HG03196 (cell line): ENCODE measurements around the gene FBL.
"Not testable (repeated sequence)": the region's sequence is repeated elsewhere in the genome, so short reads cannot be mapped to it uniquely, and the experiment has no call there.

Experiments
- ATAC-seq: cut with Tn5 transposase; IDR thresholded peaks from one replicate; pipeline ENCODE4 v1.9.1; 2021; ENCODE audit not compliant: unreplicated experiment

FBL gene

DNA sequence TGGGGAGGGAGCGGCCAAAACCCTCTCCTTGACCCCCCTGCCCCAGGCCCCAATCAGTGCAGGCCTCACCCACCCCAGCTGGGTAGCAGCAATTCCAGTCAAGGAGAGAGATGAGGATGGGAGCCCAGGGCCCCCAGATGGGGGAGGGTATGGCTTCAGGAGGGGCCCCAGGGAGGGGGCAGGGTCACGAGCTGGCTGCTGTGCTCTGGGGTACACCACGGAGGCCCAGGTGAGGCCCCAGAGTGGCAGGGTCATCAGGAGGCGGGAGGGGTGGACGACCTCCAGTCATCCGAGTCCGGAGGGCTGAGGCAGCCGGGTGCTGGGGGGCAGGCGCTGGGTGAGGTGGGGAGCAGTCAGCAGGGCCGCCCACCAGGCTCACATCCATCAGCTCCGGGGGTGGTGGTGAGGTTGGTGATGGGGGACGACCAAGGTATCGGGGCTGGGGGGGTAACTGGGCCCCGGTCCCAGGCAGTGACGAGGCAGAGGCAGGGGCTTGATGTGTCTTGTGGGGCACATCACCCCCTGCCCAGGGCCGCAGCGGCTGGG lies 20.6 kb downstream of the FBL start:
- ATAC-seq: no peak

DNA sequence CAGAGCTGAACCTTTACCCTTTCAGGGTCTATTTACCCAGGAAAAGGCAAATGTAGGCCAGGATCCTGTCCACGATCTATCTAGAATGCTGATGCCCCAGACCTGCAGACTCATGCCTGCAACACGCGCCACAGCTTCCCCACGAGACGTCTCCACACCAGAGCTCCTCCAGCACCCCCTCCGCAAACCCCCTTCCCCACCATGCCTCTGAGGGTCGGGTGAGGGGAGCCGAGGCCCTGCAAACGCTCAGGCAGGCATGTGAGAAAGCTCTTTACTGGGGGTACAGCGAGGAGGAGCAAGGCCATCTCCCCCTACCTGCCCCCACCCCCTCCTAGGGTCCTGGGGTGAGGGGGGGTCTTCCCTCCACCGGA lies 21.1 kb downstream of the FBL start:
- no peak for ATAC-seq

DNA sequence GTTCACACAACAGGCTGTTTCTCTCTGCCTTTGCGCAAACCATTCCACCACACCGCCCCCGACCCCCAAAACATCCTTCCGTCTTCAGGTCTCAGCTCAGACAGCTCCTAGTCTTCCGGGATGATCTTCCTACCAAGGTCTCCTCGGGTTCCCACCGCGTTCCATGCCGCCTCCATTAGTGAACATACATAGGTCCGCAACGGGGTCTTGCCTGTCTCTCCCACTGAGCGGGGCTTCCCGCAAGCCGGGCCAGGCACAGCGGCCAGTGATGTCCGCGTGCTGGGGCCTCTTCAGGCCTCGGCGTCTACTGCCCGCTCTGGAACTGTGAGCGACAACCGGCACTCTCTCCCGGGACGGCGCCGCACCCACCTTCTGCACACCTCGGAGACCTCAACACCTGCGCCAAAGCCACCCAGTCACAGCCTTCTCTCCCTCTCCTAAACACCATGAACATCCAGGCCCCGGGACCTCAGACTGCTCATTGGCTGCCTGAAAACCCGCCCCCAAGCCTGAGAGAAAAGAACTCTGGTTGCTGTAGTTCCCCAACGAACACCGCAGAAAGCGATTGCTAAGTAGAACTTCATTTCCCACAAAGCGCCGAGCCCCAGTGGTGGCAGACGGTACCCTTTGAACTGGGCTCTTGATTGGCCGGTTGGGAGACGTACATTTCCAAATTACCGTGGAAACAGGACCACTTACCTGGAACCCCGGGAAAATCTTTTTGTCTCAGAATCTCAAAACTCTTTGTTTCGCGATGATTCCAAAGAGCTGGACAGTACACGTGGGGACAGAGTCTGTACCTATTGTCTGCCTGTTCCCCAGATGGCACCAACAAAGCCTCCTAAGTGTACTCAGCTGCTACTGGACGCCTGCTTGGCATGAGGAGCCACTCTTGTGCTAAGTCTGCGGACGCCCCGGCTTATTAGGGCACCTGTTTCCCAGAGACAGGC lies 21.8 kb downstream of the FBL start:
- peak; percentile 73 for ATAC-seq

DNA sequence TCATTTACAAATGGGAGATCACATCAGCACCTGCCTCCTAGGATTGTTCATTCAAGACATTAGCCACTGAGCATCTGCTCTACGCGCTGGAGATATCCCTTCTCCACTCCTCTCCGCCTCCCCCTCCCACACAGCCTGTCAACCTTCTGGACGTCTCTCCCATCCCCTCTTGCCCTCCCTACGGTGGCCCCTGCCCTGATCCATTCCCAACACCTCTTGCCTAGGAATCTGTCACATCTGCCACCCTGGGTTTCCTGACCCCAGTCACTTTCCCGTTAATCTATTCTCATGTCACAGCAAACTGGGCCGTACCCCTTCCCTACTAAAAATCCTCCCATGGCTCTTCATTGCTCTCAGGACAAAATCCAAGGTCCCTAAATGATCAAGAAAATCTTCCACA lies 22.5 kb downstream of the FBL start:
- no peak for ATAC-seq

DNA sequence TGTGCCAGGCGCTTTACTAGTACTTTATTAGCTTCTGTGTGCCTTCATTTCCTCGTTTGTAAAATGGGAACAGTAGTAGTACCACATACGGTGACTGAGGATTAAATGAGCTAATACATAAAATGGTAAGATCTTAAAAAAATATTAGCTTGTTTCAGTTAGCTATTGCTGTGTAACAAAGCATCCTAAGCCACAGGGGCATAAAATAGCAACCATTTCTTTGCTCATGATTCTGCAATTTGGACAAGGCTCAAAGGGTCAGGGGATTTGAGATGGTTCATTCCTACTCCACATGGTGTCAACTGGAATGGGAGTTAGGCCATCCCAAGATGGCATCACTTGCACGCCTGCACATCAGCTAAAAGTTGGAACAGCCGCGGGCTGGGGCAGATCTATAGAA lies 25.5 kb downstream of the FBL start:
- no peak for ATAC-seq

DNA sequence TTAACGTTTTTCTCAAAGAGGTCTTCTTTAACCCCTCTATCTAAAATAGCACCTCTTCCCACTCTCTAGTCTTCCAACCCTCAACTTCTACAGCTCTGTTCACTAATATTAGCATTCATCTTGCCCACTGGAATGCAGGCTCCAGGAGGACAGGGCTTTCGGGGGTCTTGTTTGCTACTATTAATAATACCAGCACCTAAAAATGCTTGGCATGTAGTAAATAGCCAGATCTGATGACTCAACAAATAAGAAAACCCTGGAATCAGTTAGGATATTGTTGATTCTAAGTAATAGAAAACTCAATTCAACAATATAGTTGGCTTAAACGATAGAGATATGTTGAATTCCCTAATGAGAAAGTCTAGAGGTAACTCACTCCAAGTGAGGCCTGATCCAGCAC lies 26.4 kb downstream of the FBL start:
- no peak for ATAC-seq

DNA sequence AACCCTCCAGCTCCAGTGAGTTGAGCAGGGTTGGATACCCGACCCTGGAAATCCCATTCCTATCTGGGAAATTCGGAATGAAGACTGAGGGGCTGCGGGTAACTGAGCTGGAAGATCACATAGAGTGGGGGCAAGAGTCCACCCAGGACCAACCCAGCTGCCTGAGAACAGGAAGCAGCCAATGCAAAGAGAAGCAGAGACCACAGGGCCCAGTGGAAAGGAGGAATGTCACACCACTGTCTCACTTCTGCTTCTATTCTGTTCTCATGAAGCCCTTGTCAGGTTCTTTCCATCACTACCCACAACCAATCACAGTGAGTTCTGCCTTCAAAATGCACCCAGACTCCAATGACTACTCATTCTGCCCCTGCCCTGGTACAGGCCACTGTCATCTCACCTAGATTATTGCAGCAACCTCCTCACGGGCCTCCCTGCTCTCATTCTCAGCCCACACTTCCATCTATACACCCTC lies 27.5 kb downstream of the FBL start:
- peak; percentile 50 for ATAC-seq

DNA sequence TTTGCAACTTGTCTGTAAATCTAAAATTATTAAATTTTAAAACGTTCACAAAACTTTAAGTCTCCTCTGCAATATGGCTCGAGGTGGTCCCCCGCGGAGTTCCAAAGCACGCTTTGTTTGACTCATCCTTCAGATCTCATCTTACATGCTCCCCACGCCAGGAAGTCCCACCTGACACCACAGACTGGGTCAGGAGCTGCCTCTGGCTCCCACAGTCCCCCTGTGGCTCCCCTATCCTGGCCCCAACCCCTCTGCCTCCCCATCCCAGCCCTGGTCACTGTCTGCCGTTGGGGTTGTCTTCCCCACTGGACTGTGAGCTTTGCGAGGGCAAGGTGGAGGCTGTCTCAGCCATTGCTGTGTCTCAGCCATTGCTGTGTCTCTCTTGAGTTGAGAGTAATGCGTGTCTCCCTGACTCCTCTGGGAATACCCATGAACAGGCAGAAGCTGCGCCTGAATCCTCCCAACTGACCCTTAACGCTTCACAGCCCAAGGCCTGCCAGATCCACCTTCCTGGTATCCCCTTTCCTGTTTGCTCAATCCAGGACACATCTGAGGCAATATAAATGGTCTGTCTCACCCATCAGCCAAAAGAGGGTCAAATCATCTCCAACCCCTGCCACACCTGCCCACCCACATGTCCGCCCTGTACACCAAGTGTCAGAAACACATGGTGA lies 28.2 kb downstream of the FBL start:
- ATAC-seq: no peak

DNA sequence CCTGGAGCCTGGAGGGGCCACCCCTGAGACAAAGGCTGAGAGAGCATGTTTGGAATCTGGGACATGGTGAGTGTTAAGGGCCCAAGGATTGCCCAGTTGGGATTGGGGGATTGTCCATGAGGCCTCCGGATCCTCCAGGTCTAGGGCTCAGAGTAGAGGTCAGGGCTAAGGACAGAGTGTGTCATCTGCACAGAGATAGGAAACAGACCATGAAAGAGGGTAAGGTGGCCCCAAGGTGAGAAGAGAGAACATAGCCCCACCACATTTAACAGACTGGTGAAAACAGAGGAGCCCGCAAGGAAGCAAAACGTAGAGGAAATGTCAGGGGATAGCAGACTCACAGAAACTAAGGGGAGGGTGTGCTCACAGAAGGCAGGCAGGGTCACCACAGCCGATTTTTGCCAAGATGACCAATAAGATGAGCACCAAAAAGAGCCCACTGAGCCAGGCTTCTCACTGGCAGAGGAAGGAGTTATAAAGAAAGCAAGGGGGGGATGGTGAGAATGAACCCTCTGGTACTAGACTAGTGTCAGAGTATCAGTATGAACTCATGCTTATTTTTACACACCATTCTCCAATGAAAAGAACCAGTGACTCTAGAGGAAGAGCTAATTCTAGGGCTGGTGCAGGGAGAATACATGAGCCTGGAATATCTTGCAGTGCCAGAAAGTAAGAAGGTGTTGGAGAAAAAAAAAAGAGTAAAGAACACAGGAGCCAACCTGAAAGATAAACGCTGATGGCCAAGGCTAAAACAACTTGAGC lies 29.7 kb downstream of the FBL start:
- ATAC-seq: no peak

DNA sequence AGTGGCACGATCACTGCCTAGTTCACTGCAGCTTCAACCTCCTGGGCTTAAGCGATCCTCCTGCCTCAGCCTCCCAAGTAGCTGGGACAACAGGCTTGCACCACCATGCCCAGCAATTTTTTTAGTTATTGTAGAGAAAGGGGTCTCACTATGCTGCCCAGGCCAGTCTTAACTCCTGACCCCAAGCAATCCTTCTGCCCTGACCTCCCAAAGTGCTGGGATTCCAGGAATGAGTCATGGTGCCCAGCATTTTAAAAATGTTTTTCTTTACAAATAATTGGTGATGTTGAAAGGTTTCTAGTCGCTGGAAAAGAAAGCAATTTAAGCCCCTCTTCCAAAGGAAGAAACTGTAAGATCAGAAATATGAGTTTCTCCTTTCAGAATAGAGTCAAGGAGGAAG lies 31.6 kb downstream of the FBL start:
- no peak for ATAC-seq

DNA sequence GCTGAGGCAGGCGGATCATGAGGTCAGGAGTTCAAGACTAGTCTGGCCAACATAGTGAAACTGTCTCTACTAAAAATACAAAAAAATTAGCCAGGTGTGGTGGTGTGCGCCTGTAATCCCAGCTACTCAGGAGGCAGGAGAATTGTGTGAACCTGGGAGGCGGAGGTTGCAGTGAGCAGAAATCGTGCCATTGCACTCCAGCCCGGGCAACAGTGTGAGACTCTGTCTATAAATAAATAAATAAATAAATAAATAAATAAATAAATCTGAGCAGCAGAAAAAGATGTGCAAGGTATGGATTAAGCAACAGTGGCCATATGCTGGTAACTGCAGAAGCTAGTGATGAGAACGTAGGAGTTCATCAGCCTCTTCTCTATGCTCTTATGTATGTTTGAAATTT lies 32.1 kb downstream of the FBL start:
- not testable (repeated sequence) for ATAC-seq

DNA sequence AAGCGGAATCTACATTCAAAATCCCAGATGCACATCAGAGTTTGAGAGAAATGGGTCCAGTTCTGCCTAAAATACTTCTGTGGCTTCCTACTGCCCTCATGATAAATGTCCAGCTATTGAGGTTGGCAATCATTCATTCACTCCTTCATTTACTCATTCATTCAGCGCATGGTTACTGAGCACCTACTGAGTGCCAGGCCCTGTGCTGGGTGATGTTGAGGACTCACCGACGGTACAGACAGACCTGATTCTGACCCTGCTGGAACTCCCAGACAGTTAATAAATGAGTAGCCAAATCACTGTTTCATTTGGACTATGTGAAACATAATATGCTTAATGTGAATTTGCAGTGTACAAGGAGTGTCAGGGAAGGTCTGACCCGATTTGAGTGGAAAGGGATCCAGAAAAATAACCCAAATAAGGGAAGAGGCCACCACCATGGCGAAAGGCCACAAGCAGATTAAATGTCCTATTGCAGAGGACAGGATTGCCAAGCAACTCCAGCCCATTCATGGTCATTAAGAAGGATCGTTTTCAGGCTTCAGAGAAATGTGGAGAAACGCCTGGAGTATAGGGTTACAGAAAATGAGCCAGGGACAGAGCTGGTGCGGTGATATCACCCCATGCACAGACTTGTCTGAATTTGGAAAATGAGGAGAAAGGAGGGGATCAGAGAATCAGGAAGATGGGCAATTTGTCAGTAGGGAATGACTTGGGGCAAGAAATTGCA lies 32.8 kb downstream of the FBL start:
- ATAC-seq: no peak

DNA sequence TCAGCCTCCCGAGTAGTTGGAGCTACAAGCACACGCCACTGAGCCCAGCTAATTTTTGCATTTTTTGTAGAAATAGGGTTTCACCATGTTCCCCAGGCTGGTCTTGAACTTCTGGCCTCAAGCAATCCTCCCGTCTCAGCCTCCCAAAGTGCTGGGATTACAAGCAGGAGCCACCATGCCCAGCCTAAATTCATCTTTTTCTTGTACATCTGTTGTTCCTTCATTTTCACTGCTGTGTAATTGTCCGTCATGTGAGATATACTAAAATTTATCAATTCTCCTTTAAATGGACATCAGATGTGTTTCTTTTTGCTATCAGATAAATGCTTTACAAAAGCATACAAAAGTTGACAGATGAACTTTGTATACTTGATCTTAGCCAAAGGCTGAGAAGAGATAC lies 35.1 kb downstream of the FBL start:
- no peak for ATAC-seq

DNA sequence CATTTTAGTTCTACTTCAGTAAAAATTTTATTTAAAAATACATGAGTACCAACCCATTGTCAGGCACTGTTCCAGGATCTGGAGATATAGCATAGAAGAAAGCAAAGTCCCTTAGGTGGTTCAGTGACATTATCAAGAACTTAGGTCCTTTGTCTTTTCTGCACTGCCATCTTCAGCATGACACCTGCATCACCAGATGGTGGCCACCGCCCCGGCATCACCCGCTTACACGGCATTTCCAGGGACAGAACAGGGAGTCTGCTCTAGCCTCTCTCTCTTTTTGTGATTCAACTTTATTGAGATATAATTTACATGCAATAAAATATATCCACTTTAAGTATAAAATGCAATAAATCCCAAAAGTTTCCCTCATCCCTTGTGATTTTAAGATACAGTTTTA lies 35.8 kb downstream of the FBL start:
- ATAC-seq: no peak

DNA sequence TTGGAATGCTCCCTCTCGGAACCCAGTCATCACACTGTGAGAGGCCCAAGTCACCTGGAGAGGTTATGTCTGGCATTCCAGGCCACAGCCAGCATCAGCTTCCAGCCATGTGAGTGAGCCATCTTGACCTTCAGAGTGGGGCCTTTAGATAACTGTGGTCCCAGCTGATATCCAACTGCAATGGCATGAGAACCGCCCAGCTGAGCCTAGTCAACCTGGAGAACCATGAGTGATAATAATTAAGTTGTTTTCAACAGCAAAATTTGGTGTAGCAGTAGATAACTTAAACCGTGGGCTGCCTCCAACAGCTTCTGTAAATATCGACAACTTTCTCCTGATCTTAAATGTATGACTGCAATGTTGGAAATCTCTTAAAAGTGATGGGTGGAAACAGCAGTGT lies 36.8 kb downstream of the FBL start:
- ATAC-seq: no peak

DNA sequence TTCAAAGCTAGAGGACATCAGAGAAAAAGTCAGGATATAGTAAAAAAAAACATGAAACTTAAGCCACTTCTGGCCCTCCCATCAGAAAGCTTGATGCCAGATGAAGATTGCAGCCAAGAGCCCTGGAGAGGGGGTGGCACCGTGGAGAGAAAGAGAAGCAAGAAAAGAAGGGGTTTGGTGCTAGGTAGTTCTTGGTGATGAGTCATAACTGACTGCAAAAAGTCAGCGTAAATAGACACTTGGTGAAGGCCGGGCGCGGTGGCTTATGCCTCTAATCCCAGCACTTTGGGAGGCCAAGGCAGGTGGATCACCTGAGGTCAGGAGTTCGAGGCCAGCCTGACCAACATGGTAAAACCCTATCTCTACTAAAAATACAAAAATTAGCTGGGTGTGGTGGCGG lies 37.5 kb downstream of the FBL start:
- not testable (repeated sequence) for ATAC-seq

DNA sequence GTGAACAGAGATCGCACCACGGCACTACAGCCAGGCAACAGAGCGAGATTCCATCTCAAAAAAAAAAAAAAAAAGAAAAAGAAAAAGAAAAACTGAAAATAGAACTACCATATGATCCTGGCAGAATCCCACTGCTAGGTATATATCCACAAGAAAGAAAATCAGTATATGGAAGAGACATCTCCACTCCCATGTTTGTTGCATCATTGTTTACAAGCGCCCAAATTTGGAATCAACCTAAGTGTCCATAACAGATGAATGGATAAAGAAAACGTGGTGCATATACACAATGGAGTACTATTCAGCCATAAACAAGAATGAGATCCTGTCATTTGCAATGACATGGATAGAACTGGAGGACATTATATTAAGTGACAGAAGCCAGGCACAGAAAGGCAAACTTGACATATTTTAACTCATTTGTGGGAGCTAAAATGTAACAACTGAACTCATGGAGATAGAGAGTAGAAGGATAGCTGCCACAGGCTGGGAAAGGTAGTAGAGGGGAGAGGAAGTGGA lies 38.3 kb downstream of the FBL start:
- ATAC-seq: no peak

DNA sequence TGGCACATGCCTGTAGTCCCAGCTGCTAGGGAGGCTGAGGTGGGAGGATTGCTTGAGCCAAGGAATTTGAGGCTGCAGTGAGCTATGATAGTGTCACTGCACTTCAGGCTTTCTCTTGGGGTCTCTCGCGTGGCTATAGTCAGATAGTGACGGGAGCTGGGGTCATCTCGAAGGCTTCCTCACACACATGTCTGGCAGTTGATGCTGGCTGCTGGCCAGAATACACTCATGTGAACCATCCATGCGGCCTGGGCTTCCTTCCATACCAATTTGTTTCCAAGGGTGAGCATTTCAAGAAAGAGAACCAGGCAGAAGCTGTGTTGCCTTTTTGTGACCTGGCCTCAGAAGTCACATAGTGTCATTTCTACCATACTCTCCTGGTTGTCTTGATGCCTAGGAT lies 41.1 kb downstream of the FBL start:
- ATAC-seq: no peak

DNA sequence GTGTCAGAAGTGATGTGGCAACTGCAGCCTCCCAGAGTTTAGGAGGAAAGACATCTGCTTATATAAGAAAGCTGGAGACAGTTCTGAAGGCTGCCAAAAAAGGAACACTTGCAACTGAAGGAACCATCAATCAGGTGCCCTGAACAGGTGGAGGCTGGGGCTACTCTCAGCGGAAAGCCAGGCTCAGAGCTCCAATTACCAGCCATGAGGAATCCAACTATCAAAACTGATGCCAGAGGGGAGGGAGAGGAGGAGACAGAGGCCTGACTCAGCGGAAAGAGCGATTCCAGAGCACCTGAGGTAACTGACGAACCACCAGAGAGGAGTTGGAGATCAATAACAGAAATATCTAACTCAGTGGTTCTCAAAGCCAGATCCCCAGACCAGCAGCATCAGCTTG lies 43.2 kb downstream of the FBL start:
- ATAC-seq: no peak

DNA sequence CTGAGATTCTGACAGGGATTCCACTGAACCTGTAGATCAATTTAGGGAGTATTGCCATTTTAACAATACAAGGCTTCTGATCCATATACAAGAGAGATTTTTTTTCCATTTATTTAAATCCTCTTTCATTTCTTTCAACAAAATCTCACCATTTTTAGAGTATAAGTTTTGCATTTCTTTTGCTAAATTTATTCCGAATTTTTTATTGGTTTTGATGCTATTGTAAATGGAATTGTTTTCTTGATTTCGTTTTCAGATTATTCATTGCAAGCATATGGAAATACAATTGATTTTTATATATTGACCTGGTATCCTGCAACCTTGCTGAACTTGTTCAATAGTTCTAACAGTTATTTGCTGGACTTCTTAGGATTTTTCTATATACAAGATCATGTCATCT lies 49.1 kb downstream of the FBL start:
- no peak for ATAC-seq
